Adrenal gland (tissue), 12 donors: ENCODE measurements around the gene CD81. TPM values are rescaled to one million over a fixed set of nuclear protein-coding genes. Genes with fewer than 3 reads are reported as not detected.
A peak's percentile ranks its signal among the peaks of the same experiment; 100 is the strongest.

Experiments
- DNase-seq, 7 donors: peaks; one replicate each; pipeline ENCODE4 v3.0.0-alpha.2; 2019 to 2020
- H3K27ac ChIP-seq, 5 donors: fragments of 200-600 bp; sonication (generic) in 4 of 5; 1 replicate in 3 of 5; 2 replicates in 2 of 5; pipeline versions ENCODE4 v1.5.1 to v1.8.0; 2016 to 2020; ENCODE audit warnings: mild to moderate bottlenecking in 1 of 5
- H3K27me3 ChIP-seq: fragments of 200-600 bp; 2 replicates; pipeline ENCODE4 v1.8.0; 2021
- H3K36me3 ChIP-seq, 2 donors: fragments of 200-600 bp; replicated peaks in 1 of 2; 1 replicate in 1 of 2; 2 replicates in 1 of 2; pipeline versions ENCODE4 v1.5.1 to v1.8.0; 2018 to 2022
- H3K4me1 ChIP-seq, 2 donors: fragments of 200-600 bp; replicated peaks in 1 of 2; 1 replicate in 1 of 2; 2 replicates in 1 of 2; pipeline versions ENCODE4 v1.5.1 to v1.8.0; 2018 to 2021
- H3K4me3 ChIP-seq, 4 donors: fragments of 200-600 bp; sonication (generic) in 3 of 4; one replicate each; pipeline ENCODE4 v1.5.1; 2016 to 2018
- H3K9me3 ChIP-seq, 3 donors: fragments of 200-600 bp; sonication (generic) in 1 of 3; replicated peaks in 1 of 3; 1 replicate in 2 of 3; 2 replicates in 1 of 3; pipeline versions ENCODE4 v1.5.1 to v1.8.0; 2016 to 2021
- POLR2A ChIP-seq, 2 donors: fragments of 450-650 bp; IDR thresholded peaks; one replicate each; pipeline ENCODE4 v1.6.1; 2017; ENCODE audit warnings: antibody characterized with exemption in 2 of 2, mild to moderate bottlenecking in 2 of 2, moderate library complexity in 1 of 2
- WGBS, 4 donors: extraction: QIAGEN DNeasy Blood & Tissue Kit in 2 of 4; methylation state at CpG; one replicate each; pipeline versions ENCODE4 v1.1.5 to v1.1.7; 2013 to 2017; 5-methylcytosine and 5-hydroxymethylcytosine counted together
- intact Hi-C, 2 donors: fragments of 100-400 bp; cut with DNase I; formaldehyde crosslinking; loops; one replicate each; pipeline versions ENCODE4 v1.14.1 to v1.15.0; 2022 to 2023
- polyA plus RNA-seq, 3 donors: library from polyadenylated mRNA; stranded (reverse); fragments of 200-250 nt in 2 of 3; fragments of 350-450 nt in 1 of 3; fragmentation: Illumina TruSeq in 1 of 3; extraction: RNeasy Lipid Tissue Mini Kit (QIAGEN cat#74804) in 1 of 3; gene quantifications; one replicate each; pipeline ENCODE4 v1.2.3, GENCODE V29; 2013 to 2014
- total RNA-seq, 9 donors: library from RNA; depleted of rRNA in 4 of 9; stranded (reverse); fragments of >200 nt in 4 of 9; fragments of 120-200 nt in 1 of 9; fragmentation: NEBNext Ultra II Directional in 1 of 9; extraction: Animal tissue kit (Norgen Biotek cat#: 25700) in 1 of 9; gene quantifications; one replicate each; pipeline versions ENCODE4 v1.1.0 to v1.2.4, GENCODE V29; 2013 to 2023
- TF ChIP-seq, protein P1 (sequence below), 6 experiments: fragments of 450-650 bp in 4 of 6; fragments of 200-600 bp in 2 of 6; sonication (generic) in 1 of 6; IDR thresholded peaks; 1 replicate in 5 of 6; 2 replicates in 1 of 6; pipeline versions ENCODE4 v1.5.1 to v1.8.0; 2016 to 2021; ENCODE audit warnings: antibody characterized with exemption in 6 of 6, mild to moderate bottlenecking in 2 of 6, moderate library complexity in 1 of 6
- donor health status: healthy with polysubstance abuse.
- donor health status: Bipolar disorder and iron deficiency.
- donor health status: DM: yes; HTN: yes; CAD: no.
- donor health status: DM: no; HTN: no; CAD: no.
- donor health status: DM: no; HTN: no; CAD: no.
- donor health status: DM: yes; HTN: yes; CAD: no.

Gene CD81
- total and polyA plus RNA-seq, 12 donors, result 40.9 to 444 (median 275) TPM

- Histone ChIP-seq H3K9me3 (no peaks in the 10 kb centered on the region), H3K36me3 (no peaks in the 10 kb centered on the region), H3K4me3 (no peak overlapping the region), H3K4me1 (no peaks in the 10 kb centered on the region), H3K27ac (no peak overlapping the region), H3K27me3 (no peaks in the 10 kb centered on the region)
- intact Hi-C loops, result loop anchor here (2.0 to 5.0 kb wide), 2 partner anchors 464 to 465 kb away; no protein-coding TSS in a partner anchor
- TF ChIP-seq POLR2A (IDR thresholded peaks at IDR 0.05), result no peak
- TF ChIP-seq, protein P1, sequence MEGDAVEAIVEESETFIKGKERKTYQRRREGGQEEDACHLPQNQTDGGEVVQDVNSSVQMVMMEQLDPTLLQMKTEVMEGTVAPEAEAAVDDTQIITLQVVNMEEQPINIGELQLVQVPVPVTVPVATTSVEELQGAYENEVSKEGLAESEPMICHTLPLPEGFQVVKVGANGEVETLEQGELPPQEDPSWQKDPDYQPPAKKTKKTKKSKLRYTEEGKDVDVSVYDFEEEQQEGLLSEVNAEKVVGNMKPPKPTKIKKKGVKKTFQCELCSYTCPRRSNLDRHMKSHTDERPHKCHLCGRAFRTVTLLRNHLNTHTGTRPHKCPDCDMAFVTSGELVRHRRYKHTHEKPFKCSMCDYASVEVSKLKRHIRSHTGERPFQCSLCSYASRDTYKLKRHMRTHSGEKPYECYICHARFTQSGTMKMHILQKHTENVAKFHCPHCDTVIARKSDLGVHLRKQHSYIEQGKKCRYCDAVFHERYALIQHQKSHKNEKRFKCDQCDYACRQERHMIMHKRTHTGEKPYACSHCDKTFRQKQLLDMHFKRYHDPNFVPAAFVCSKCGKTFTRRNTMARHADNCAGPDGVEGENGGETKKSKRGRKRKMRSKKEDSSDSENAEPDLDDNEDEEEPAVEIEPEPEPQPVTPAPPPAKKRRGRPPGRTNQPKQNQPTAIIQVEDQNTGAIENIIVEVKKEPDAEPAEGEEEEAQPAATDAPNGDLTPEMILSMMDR (IDR thresholded peaks at IDR 0.05), result no peak
- WGBS, 4 donors, result 72 to 87% (median 79%) methylated on average over 10 to 14 of the region's 14 CpGs
- no peak for DNase-seq
These were observed 49.9 kb downstream of the CD81 start for GRCh38 chr11:2426826-2427521.

- H3K4me1 ChIP-seq, result no peaks in the 10 kb centered on the region
- TF ChIP-seq, protein P1 (IDR thresholded peaks at IDR 0.05), result no peak
- TF ChIP-seq POLR2A (IDR thresholded peaks at IDR 0.05), result no peak
- no peak for DNase-seq
- intact Hi-C loops, result loop anchor here (1.0 to 5.0 kb wide), 3 partner anchors 103 to 464 kb away; no protein-coding TSS in a partner anchor
- 58 to 68% (median 65%) methylated on average over 9 to 12 of the region's 12 CpGs for WGBS, 4 donors
- H3K9me3 ChIP-seq, result no peaks in the 10 kb centered on the region
- no peaks in the 10 kb centered on the region for H3K36me3 ChIP-seq
- H3K27ac ChIP-seq, result no peak overlapping the region
- no peaks in the 10 kb centered on the region for H3K27me3 ChIP-seq
- H3K4me3 ChIP-seq, result no peak overlapping the region
These were observed 50.7 kb downstream of the CD81 start for GRCh38 chr11:2427721-2428321.

DNA sequence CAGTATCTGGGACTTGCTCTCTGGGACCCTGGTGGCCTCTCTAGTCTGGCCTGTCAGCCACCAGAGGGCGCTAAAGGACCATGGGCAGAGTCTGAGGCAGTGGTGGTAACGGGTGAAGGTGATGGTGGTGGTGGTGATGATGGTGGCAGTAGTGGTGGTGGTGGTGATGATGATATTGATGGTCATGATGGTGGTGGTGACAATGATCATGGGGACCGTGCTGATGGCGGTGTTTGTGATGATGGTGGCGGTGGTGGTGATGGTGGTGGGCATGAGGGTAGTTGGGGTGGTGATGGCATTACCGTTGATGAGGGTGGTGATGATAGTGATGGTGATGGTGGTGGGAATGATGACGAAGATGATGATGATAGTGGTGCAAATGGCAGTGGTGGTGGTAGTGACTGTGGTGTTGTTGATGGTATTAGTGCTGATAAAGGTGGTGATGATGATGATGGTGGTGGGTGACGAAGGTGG, 51.2 kb downstream of the CD81 start:
- intact Hi-C loops, result loop anchor here (1.0 to 5.0 kb wide), 2 partner anchors 103 to 464 kb away; no protein-coding TSS in a partner anchor
- Histone ChIP-seq H3K27ac (no peak overlapping the region), H3K9me3 (no peaks in the 10 kb centered on the region), H3K4me3 (no peak overlapping the region), H3K36me3 (no peaks in the 10 kb centered on the region), H3K27me3 (no peaks in the 10 kb centered on the region), H3K4me1 (no peaks in the 10 kb centered on the region)
- TF ChIP-seq POLR2A (IDR thresholded peaks at IDR 0.05), result no peak
- TF ChIP-seq, protein P1 (IDR thresholded peaks at IDR 0.05), result peak; percentile 83 to 99 (median 96)
- DNase-seq, result peak; percentile 80 to 93 (median 87)
- 46 to 57% (median 52%) methylated on average over 8 of the region's 8 CpGs for WGBS, 4 donors

DNA sequence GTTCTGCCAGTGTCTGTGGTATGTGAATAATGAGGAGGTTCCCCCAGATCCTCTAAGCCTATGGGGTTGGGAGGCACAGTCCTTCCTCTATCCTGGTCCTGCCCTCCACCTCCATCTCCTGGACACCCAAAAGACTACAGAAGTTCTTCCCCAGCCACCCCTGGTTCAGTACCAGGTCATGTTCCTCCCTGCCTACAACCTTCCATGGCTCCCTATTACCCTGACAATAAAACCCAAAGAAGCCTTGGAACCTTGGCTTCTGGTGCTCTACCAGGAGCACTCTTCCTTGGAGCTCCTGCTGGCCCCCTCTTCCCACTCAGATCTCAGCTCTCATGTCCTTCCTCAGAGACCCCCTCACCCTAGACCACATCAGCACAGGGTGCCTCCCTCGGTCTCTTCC, 54.3 kb downstream of the CD81 start:
- H3K36me3 ChIP-seq, result no peaks in the 10 kb centered on the region
- no peak for TF ChIP-seq POLR2A (IDR thresholded peaks at IDR 0.05)
- TF ChIP-seq, protein P1 (IDR thresholded peaks at IDR 0.05), result no peak
- no peak for DNase-seq
- WGBS, 4 donors, result 84 to 95% (median 88%) methylated on average over 1 of the region's 1 CpG
- no peaks in the 10 kb centered on the region for H3K9me3 ChIP-seq
- no peaks in the 10 kb centered on the region for H3K27me3 ChIP-seq
- H3K4me1 ChIP-seq, result no peaks in the 10 kb centered on the region
- intact Hi-C loops, result no loop called here
- no peak overlapping the region for H3K27ac ChIP-seq
- H3K4me3 ChIP-seq, result no peak overlapping the region
